GM12873 (cell line): ENCODE results near the gene ZNF19.

Experiments
- CTCF ChIP-seq: IDR thresholded peaks from 2 replicates; pipeline ENCODE4 v1.5.1; 2012; ENCODE audit warnings: low read depth, mild to moderate bottlenecking, moderate library complexity, low read length, control low read depth; ENCODE audit not compliant: insufficient read depth; ENCODE audit errors: missing control alignments

Gene ZNF19

GRCh38 chr16:71460236-71460635 is 28.9 kb downstream of the ZNF19 start:
- no peak for TF ChIP-seq CTCF

DNA sequence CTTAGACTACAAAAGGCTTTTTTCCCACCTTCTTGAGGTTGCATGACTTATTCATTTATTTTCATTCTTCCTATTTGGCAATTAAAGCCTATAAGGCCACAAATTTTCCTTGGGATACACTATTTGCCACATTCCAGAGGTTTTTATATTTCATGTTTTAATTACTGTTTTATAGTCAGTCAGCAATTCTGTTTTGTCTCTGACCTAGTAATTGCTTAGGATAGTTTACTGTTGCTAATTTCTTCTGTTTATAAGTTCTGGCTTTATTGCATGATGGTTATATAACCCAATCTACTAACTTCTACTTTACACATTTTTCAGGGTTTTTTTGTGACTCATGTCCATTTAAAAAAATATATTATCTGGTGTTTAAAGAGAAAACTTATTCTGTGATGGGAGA is 29.6 kb downstream of the ZNF19 start:
- TF ChIP-seq CTCF, result no peak

DNA sequence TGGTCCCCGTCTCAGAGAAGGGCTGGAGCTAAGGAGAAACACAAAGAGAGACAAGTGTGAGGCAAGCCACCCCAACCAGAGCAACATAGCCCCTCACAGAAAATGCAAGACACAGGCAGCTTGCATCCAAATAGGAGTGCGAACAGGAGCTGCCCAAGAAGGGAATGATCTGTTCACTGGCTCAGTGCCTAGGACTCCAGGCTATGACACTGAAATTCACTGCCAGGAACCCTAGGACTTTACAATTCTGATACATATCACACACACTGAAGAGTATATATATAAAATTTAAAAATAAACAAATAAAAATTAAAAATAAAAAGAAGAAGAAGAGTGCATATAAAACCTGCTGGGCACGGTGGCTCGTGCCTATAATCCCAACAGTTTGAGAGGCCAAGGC is 32.3 kb downstream of the ZNF19 start:
- TF ChIP-seq CTCF, result no peak

- TF ChIP-seq CTCF, result no peak
Observed at GRCh38 chr16:71453036-71453435, 36.1 kb downstream of the ZNF19 start.

DNA sequence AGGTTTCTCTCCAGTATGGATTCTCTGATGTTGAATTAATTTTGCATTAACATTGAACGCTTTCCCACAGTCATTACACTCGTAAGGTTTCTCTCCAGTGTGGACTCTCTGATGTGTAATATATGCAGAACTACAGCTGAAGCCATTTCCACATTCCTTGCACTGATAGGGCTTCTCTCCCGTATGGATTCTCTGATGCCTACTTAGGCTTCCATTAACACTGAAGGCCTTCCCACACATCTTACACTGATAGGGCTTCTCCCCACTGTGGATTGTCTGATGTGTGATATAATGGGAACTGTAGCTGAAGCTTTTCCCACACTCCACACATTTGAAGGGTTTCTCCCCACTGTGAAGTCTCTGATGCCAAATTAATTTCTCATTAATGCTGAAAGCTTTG is 40.1 kb downstream of the ZNF19 start:
- no peak for TF ChIP-seq CTCF

- TF ChIP-seq CTCF, result no peak
Observed at GRCh38 chr16:71448274-71448866, 40.8 kb downstream of the ZNF19 start.

DNA sequence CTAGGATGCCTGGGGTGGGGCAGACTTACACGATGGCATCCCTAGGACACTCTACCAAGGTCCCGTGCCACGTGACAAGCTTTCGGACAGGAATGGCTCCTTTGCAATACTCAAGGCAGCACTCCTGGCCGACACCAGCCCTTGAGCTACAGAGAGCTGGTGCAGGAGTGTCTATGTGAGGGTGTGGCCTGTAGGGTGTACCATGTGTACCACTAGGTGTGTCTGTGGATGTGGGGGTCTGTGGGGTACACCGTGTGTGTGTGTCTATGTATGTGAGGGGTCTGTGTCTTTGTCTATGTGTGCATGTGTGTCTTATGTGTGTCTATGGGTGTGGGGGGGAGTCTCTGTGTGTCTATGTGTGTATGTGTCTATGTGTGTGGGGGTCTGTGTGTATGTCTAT is 45.4 kb downstream of the ZNF19 start:
- no peak for TF ChIP-seq CTCF

DNA sequence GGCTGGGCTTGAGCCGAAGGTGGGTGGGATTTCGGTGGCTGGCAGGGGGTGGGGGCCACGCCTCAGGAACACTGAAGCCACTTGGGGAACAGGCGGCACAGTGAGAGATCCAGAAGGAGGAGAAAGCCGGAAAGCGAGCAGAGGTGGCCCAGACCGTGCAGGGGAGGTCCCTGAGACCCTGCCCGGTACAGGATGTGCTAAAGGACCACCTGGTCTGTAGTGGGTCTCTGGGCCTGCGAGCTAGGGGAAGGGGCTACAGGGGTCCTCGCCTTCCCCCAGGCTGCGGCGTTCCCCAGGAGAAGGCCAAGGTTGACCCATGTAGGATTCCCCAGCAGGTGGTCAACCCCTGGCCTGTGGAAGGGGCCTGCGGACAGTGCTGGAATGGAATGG is 47.1 kb downstream of the ZNF19 start, which contains the start of gene TLE7:
Gene TLE7 (minus strand): TSS at position 4 of the 390 bp plus-strand sequence. CDS start 8,730 bp downstream, outside the sequence.
- TF ChIP-seq CTCF, result no peak
